Mesodermal cell (in vitro differentiated cells): ENCODE data around the gene TMC1.
A peak's percentile ranks its signal among the peaks of the same experiment; 100 is the strongest.

Source experiments
- H3K27ac ChIP-seq: 2 replicates; pipeline ENCODE4 v1.7.0; 2013; ENCODE audit warnings: mild to moderate bottlenecking, low read depth, low read length, moderate library complexity; ENCODE audit not compliant: severe bottlenecking
- H3K36me3 ChIP-seq: 2 replicates; pipeline ENCODE4 v1.7.1; 2013; ENCODE audit warnings: mild to moderate bottlenecking, low read length, moderate library complexity; ENCODE audit not compliant: control insufficient read depth, insufficient read depth
- H3K4me1 ChIP-seq: one replicate; pipeline ENCODE4 v1.7.1; 2013; ENCODE audit warnings: mild to moderate bottlenecking, low read length; ENCODE audit not compliant: insufficient read depth, control insufficient read depth, poor library complexity, severe bottlenecking
- H3K4me3 ChIP-seq: 2 replicates; pipeline ENCODE4 v1.7.0; 2013; ENCODE audit warnings: low read length, control low read depth, mild to moderate bottlenecking; ENCODE audit not compliant: insufficient read depth, poor library complexity, severe bottlenecking; ENCODE audit errors: extremely low read depth
- H3K9me3 ChIP-seq: 2 replicates; pipeline ENCODE4 v1.7.1; 2013; ENCODE audit warnings: mild to moderate bottlenecking, low read length, moderate library complexity; ENCODE audit not compliant: control insufficient read depth
- WGBS, 2 experiments: methylation state at CpG; one replicate each; pipeline ENCODE4 v1.1.5; 2013; ENCODE audit warnings: missing lambda C conversion rate in 2 of 2; ENCODE audit not compliant: insufficient coverage in 2 of 2; 5-methylcytosine and 5-hydroxymethylcytosine counted together

Gene TMC1

GRCh38 chr9:72646061-72646460, 124.7 kb downstream of the TMC1 start:
- H3K9me3 ChIP-seq = no peaks in the 10 kb centered on the region
- WGBS, 2 experiments = no CpG with 5 or more reads among the region's 1 CpG
- no peaks in the 10 kb centered on the region for H3K4me1 ChIP-seq
- H3K4me3 ChIP-seq = no peak overlapping the region
- H3K27ac ChIP-seq = no peak overlapping the region
- no peaks in the 10 kb centered on the region for H3K36me3 ChIP-seq

GRCh38 chr9:72648324-72649126, 127.1 kb downstream of the TMC1 start:
- no peaks in the 10 kb centered on the region for H3K36me3 ChIP-seq
- H3K27ac ChIP-seq = no peak overlapping the region
- no peaks in the 10 kb centered on the region for H3K9me3 ChIP-seq
- whole genome bisulfite sequencing, 2 experiments = 53 to 84% methylated on average over 2 to 5 of the region's 5 CpGs
- no peaks in the 10 kb centered on the region for H3K4me1 ChIP-seq
- no peak overlapping the region for H3K4me3 ChIP-seq

- WGBS, 2 experiments = 80% methylated on average over 1 of the region's 1 CpG; no CpG with 5 or more reads in 1 of the 2 experiments
- H3K4me3 ChIP-seq = no peak overlapping the region
- no peaks in the 10 kb centered on the region for H3K9me3 ChIP-seq
- H3K27ac ChIP-seq = no peak overlapping the region
- no peaks in the 10 kb centered on the region for H3K4me1 ChIP-seq
- no peaks in the 10 kb centered on the region for H3K36me3 ChIP-seq
Measured at GRCh38 chr9:72649127-72649442, 127.7 kb downstream of the TMC1 start.

GRCh38 chr9:72650206-72650605, 128.8 kb downstream of the TMC1 start:
- Histone ChIP-seq H3K36me3 (no peaks in the 10 kb centered on the region), H3K4me3 (no peak overlapping the region), H3K9me3 (no peaks in the 10 kb centered on the region), H3K27ac (no peak overlapping the region), H3K4me1 (no peaks in the 10 kb centered on the region)
- WGBS, 2 experiments = 100% methylated on average over 1 of the region's 2 CpGs; no CpG with 5 or more reads in 1 of the 2 experiments

- Histone ChIP-seq H3K4me1 (no peaks in the 10 kb centered on the region), H3K36me3 (no peaks in the 10 kb centered on the region), H3K9me3 (no peaks in the 10 kb centered on the region), H3K27ac (no peak overlapping the region), H3K4me3 (no peak overlapping the region)
- 95 to 99% methylated on average over 9 to 11 of the region's 12 CpGs for WGBS, 2 experiments
Measured at GRCh38 chr9:72656021-72656420, 134.6 kb downstream of the TMC1 start.

GRCh38 chr9:72657023-72657422, 135.6 kb downstream of the TMC1 start:
- no peak overlapping the region for H3K27ac ChIP-seq
- H3K4me1 ChIP-seq = no peaks in the 10 kb centered on the region
- WGBS, 2 experiments = 100% methylated on average over 1 to 2 of the region's 2 CpGs
- H3K36me3 ChIP-seq = no peaks in the 10 kb centered on the region
- H3K4me3 ChIP-seq = no peak overlapping the region
- no peaks in the 10 kb centered on the region for H3K9me3 ChIP-seq

GRCh38 chr9:72658703-72659102, 137.3 kb downstream of the TMC1 start:
- H3K36me3 ChIP-seq = no peaks in the 10 kb centered on the region
- H3K27ac ChIP-seq = no peak overlapping the region
- H3K9me3 ChIP-seq = no peaks in the 10 kb centered on the region
- no peak overlapping the region for H3K4me3 ChIP-seq
- 95 to 100% methylated on average over 2 of the region's 2 CpGs for WGBS, 2 experiments
- H3K4me1 ChIP-seq = no peaks in the 10 kb centered on the region

- peaks cover 6% of the 10 kb centered on the region for H3K4me1 ChIP-seq
- no peaks in the 10 kb centered on the region for H3K9me3 ChIP-seq
- H3K27ac ChIP-seq = no peak overlapping the region
- H3K36me3 ChIP-seq = no peaks in the 10 kb centered on the region
- WGBS, 2 experiments = 77 to 83% methylated on average over 1 to 2 of the region's 2 CpGs
- H3K4me3 ChIP-seq = no peak overlapping the region
Measured at GRCh38 chr9:72661401-72662135, 140.2 kb downstream of the TMC1 start.

- Histone ChIP-seq H3K4me1 (peaks cover 6% of the 10 kb centered on the region), H3K36me3 (no peaks in the 10 kb centered on the region), H3K9me3 (no peaks in the 10 kb centered on the region), H3K4me3 (no peak overlapping the region), H3K27ac (peak overlapping the region; percentile 86)
- no CpG with 5 or more reads among the region's 2 CpGs for WGBS, 2 experiments
Measured at GRCh38 chr9:72665421-72665820, 144.0 kb downstream of the TMC1 start.

- no peak overlapping the region for H3K27ac ChIP-seq
- H3K4me3 ChIP-seq = no peak overlapping the region
- peaks cover 6% of the 10 kb centered on the region for H3K4me1 ChIP-seq
- H3K9me3 ChIP-seq = no peaks in the 10 kb centered on the region
- no peaks in the 10 kb centered on the region for H3K36me3 ChIP-seq
- 69 to 71% methylated on average over 2 of the region's 2 CpGs for WGBS, 2 experiments
Measured at GRCh38 chr9:72667181-72667580, 145.8 kb downstream of the TMC1 start.

GRCh38 chr9:72674961-72675360, 153.6 kb downstream of the TMC1 start:
- H3K4me3 ChIP-seq = no peak overlapping the region
- H3K9me3 ChIP-seq = no peaks in the 10 kb centered on the region
- no peak overlapping the region for H3K27ac ChIP-seq
- no peaks in the 10 kb centered on the region for H3K36me3 ChIP-seq
- no peaks in the 10 kb centered on the region for H3K4me1 ChIP-seq
- WGBS, 2 experiments = 100% methylated on average over 1 of the region's 2 CpGs
